ENCODE data around the gene JMJD1C.

The JMJD1C gene

DNA sequence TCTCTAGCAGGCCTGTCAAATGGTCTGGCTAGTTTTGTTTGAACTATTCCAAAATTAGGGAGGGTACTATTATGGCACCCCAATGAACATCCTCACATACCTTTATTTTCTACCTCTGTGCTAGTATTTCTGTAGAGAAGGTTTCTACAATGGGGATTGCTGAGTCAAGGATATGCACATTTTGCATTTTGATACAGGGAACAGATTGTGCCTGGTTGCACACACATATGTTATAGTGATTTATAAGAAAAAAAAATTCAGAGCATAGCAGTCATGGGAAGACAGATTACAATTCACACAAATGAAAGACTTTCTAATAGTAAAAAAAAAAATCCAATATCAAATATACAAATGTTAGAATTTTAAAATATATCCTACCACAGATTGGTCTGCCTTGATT, 346.7 kb downstream of the JMJD1C start:
- DNase-seq, result no peak

Data from NCI-H82 (cell line).